ENCODE data around the gene MAGI1.
"Not testable (repeated sequence)": the region's sequence is repeated elsewhere in the genome, so short reads cannot be mapped to it uniquely, and the experiment has no call there.

Gene MAGI1

DNA sequence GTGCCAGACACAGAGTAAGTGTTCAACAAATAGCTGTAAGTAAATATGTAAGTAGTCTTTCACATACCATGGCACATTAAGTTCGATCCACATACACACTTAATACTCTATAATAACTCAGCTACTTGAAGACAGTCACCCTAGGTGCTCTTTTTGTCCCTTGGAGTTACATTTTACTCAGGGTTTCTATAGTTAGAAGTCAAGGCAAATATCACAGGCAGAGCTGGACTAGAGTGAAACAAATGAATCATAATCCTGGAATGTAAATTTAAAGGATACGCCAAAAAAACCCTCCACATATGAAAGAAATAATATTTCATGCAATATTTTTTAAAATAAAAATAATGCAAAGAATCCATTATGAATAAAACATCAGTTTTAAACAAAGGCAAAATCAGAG, 461.8 kb downstream of the MAGI1 start:
- no peak for DNase-seq

DNA sequence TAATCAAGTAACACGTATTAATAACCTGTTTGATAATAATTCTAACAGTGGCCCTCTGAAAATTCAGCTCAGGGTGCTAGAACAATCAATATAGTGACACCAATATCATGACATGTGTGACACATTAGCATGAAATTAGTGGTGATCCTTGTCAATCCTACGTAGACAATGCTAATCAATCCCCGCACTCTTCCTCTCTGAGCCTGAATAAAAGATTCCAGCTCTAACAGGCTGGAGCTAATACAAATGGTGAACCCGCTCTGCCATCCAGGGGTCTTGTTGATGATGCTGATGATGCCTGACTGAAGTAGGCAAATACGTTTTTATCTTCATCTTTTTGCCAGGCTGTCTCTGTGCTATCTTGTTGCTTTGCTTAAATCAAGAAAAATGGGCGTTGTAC, 462.5 kb downstream of the MAGI1 start:
- DNase-seq, result no peak

GRCh38 chr3:65575376-65575840, 463.3 kb downstream of the MAGI1 start:
- DNase-seq, result no peak

DNA sequence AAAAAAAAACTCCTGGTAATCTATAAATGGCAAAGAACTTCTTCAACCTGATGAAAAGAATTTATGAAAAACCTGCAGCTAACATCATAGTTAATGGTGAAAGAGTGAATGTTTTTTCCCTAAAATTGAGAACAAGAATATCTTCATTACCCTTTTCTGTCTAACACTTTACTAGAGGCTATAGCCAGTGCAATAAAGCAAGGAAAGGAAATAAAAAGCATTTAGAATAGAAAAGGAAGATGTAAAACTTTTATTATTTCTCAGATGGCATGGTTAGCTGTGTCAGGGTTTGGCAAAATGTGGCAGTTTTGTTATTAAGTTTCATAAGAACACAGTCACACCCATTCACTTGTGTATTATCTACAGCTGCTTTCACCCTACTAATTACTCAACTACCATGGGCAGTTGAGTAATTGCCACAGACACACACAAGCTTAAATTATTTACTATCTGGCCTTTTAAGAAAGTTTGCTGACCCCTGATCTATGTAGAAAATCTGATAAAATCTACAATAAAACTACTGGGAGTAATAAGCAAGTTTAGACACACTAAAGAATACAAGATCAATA, 465.1 kb downstream of the MAGI1 start:
- no peak for DNase-seq

GRCh38 chr3:65572175-65572777, 466.4 kb downstream of the MAGI1 start:
- no peak for DNase-seq

DNA sequence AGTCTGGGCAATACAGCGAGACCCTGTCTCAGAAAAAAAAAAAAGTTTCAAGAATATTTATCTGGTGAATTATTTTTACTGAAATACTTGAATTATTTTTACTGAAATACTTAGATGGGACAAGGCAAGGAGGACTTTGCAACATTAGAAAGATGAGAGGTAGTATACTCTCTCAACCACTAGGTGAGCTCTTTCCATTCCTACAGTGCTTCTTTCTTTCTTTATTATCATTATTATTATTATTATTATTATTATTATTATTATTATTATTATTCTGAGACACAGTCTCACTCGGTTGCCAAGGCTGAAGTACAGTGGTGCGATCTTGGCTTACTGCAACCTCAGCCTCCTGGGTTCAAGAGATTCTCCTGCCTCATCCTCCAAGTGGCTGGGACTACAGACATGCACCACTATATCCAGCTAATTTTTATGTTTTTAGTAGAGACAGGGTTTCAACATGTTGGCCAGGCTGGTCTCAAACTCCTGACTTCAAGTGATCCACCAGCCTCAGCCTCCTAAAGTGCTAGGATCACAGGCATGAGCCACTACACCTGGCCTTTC, 468.8 kb downstream of the MAGI1 start:
- no peak for DNase-seq

DNA sequence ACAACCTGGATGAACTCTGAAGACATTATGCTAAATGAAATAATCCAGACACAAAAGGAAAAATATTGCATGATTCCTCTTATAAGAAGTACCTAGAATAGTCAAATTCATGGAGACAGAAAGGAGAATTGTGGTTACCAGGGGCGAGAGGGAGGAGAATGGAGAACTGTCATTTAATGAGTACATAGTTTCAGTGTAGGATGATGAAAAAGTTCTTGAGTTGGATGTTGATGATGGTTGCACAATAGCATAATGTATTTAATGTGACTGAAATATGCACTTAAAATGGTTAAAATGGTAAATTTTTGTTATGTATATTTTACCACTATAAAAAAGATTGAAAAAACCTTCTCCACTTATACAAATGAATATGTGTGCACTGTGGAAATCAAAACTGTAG, 469.6 kb downstream of the MAGI1 start:
- DNase-seq, result no peak

DNA sequence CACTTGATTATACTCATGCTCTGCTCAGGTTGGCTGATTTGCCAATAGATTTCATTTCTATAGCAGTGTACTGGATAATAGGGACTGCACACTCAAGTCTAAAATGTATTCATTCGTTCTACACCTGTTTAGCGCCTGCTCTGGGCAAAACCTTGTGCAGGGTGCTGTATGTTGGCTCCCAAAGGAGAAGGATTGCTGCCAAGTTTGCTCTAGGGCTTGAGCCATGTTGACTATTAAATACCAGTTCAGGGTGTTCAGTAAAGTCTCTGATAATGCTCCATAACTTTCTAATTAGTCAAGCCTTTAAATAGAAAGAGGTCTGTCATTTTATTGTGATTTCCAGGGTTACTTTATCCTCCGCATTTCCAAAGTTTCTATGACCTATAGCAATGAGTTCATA, 470.2 kb downstream of the MAGI1 start:
- no peak for DNase-seq

GRCh38 chr3:65565744-65566143, 473.0 kb downstream of the MAGI1 start:
- not testable (repeated sequence) for DNase-seq

- DNase-seq, result no peak
Observed at GRCh38 chr3:65564483-65564882, 474.2 kb downstream of the MAGI1 start.

- DNase-seq, result no peak
Observed at GRCh38 chr3:65563861-65564260, 474.9 kb downstream of the MAGI1 start.

DNA sequence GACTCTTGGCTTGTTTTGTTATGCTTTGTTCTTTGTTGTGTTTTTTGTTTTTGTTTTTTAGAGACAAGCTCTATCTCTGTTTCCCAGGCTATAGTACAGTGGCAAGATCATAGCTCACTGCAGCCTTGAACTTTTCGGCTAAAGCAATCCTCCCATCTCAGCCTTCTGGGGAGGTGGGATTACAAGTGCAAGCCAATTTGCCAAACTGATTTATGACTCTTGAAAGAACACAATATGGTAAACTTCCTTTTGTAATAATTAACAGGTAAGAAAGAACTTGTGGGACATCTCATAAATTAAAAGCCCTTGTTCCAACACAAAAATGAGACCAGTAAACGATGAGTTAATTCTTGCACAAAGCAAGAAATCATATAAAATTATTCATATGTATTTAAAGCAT, 476.3 kb downstream of the MAGI1 start:
- no peak for DNase-seq

DNA sequence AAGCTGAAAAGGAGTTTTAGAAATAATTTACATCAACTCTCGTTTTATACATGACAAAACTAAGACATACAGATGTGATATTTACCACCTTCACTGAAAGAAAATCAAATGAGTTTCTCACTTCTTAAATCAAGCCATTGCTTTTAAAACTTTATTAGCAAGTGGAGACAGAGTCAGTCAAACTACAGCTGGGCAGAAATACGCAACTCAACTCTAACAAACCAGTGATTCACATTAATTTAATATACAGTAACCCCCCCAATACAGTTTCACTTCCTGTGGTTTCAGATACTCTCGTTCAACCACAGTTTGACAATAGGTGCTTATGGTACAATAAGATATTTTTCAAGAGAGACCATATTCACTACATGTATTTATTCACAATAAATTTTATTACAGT, 477.1 kb downstream of the MAGI1 start:
- no peak for DNase-seq

GRCh38 chr3:65560901-65561300, 477.8 kb downstream of the MAGI1 start:
- no peak for DNase-seq

DNA sequence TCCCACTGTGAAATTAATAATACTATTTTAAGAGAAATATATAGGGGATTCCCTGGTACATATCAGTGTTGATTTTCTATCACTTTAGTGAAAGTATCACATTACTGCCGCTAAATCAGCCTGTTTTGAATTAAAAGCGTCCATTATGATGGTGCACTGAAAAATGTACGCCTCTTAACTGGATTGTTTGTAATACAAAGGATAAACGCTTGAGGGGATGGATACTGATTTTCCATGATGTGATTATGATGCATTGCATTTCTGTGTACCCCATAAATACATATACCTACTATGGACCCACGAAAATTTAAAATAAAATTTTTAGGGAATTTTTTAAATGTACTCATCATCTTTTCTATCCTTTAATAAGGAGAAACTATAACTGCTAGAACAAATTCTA, 478.6 kb downstream of the MAGI1 start:
- no peak for DNase-seq

DNA sequence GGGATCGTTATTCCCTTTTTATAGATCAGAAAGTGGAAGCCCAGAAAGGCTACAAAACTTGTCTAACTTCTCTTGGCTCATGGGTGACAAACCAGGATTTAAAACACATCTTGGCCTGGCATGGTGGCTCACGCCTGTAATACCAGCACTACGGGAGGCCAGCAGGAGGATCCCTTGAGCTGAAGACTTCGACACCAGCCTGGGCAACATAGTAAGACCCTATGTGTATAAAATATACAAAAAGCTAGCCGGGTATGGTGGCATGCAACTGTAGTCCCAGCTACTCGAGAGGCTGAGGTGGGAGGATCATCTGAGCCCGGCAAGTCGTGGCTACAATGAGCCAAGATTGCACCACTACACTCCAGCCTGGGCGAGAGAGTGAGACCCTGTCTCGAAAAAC, 479.1 kb downstream of the MAGI1 start:
- no peak for DNase-seq

DNA sequence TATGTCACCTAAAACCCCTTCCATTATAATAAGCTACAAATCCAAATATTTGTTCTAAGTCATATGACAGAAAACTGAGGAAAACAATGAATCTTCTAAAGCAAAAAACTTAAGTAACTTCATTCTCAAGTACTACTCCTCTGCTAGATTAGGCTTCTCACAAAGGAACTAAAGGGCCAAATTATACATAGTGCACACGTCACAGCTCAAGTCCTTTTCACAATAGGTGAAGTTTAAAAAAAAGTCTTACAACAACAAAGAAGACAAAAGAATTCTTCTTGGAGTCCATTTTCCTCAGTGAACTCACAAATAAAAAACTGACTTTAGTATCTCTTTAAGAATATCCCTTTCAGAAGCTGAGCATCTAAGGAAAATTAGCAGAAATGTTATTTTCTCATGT, 479.9 kb downstream of the MAGI1 start:
- DNase-seq, result no peak

DNA sequence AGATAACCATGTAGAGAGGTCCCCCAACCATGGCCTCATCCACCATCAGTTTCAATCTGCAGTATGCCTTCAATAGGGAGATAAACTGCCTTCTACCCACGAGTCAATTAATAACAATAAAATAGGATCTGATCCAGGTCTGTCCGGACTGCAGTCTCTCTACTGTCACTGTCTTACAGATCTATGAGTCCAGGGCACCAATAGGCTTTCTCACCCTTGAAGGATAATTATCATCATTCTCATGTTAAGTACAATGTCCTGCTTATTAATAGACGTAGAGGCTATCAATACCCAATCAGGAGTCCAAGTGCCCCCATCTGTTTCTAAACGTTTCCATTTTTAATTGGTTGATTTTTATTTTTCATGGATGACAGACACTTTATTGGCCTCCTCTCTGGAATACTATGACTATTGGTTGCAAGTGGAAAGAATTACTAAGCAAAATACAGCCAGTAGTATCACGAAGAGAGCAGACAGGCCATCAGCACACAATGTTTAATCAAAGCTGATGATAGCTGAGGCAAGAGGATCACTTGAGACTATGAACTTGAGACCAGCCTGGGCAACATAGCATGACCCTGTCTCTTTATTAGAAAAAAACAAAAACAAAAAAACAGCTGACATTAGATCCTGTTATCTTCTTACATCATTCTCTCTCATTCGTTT, 480.7 kb downstream of the MAGI1 start:
- no peak for DNase-seq

GRCh38 chr3:65556934-65557577, 481.7 kb downstream of the MAGI1 start:
- DNase-seq, result no peak

GRCh38 chr3:65552434-65552833, 486.3 kb downstream of the MAGI1 start:
- DNase-seq, result no peak

DNA sequence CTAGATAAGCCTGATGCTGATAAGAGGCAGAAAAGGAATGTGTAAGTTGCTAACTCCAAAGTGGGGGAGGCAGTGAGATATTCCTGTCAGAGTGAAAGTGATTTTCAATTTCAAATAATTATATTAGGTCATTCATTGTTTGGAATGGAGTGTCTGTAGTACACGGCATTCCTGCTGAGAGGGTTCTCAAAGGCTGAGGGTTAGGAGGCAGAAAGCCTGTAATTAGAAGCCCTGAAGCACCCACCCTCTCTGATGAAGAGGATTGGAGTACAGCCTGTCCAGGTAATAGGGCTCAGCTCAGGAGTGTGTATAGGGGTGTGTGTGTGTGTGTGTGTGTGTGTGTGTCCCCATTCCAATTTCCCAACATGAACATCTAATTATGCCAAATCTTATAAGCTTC, 486.8 kb downstream of the MAGI1 start:
- DNase-seq, result no peak

DNA sequence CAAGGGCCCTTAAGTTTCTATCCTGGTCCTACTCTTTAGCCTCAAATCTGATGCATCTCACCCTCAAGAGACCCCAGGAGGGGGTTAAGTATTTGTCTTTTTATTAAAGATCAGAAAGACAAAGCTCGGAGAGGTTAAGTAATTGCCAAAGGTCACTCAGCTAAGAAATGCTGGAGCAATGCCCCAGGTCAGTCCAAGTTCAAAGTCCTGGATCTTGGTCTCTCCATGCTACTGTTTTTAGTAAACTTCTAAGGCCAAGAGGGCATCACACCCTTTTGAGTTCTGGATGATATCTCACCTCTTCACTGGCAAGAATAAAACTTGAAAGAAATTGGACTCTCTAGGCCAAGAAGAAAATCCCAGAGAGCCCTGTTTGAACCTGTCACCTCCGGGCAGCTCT, 488.6 kb downstream of the MAGI1 start:
- no peak for DNase-seq

GRCh38 chr3:65549626-65549959, 489.1 kb downstream of the MAGI1 start:
- DNase-seq, result no peak
